Neural progenitor cell (in vitro differentiated cells): ENCODE results near the gene PTTG1IP. TPM values are rescaled to one million over a fixed set of nuclear protein-coding genes. Genes with fewer than 3 reads are reported as not detected.
A peak's percentile ranks its signal among the peaks of the same experiment; 100 is the strongest.

Experiments used
- DNase-seq: peaks from one replicate; pipeline ENCODE4 v3.0.0-alpha.2; 2016; ENCODE audit warnings: low spot score
- H2AFZ ChIP-seq: fragments of 200-600 bp; sonication (generic); replicated peaks from 2 replicates; pipeline ENCODE4 v1.6.1; 2016; ENCODE audit warnings: antibody characterized with exemption
- H3F3A ChIP-seq: fragments of 200-600 bp; sonication (generic); 2 replicates; pipeline ENCODE4 v1.6.1; 2016; ENCODE audit warnings: antibody characterized with exemption, low read depth
- H3K27ac ChIP-seq: fragments of 200-600 bp; sonication (generic); 2 replicates; pipeline ENCODE4 v1.5.1; 2016; ENCODE audit warnings: mild to moderate bottlenecking
- H3K27me3 ChIP-seq: fragments of 200-600 bp; sonication (generic); 2 replicates; pipeline ENCODE4 v1.6.1; 2016; ENCODE audit warnings: mild to moderate bottlenecking, moderate library complexity
- H3K36me3 ChIP-seq: fragments of 200-600 bp; sonication (generic); 2 replicates; pipeline ENCODE4 v1.5.1; 2016
- H3K4me1 ChIP-seq: fragments of 200-600 bp; sonication (generic); 2 replicates; pipeline ENCODE4 v1.6.1; 2016; ENCODE audit warnings: mixed run types
- H3K4me2 ChIP-seq: fragments of 200-600 bp; sonication (generic); 2 replicates; pipeline ENCODE4 v1.6.1; 2016
- H3K4me3 ChIP-seq: fragments of 200-600 bp; sonication (generic); 2 replicates; pipeline ENCODE4 v1.5.1; 2016
- H3K79me2 ChIP-seq: fragments of 200-600 bp; sonication (generic); 2 replicates; pipeline ENCODE4 v1.6.1; 2016; ENCODE audit warnings: low read depth
- H3K9ac ChIP-seq: fragments of 200-600 bp; sonication (generic); 2 replicates; pipeline ENCODE4 v1.6.1; 2016
- H3K9me3 ChIP-seq: fragments of 200-600 bp; sonication (generic); 2 replicates; pipeline ENCODE4 v1.5.1; 2016; ENCODE audit warnings: low read depth
- H4K20me1 ChIP-seq: fragments of 200-600 bp; sonication (generic); 2 replicates; pipeline ENCODE4 v1.6.1; 2016; ENCODE audit warnings: low read depth
- H3K27ac Mint-ChIP-seq: 3 replicates; pipeline ENCODE4 v1.8.0; 2021; ENCODE audit warnings: mixed read lengths
- H3K27me3 Mint-ChIP-seq: 2 replicates; pipeline ENCODE4 v1.8.0; 2022; ENCODE audit warnings: low read depth, mild to moderate bottlenecking, inconsistent platforms, moderate library complexity, mixed read lengths; ENCODE audit not compliant: insufficient read depth
- H3K36me3 Mint-ChIP-seq: 3 replicates; pipeline ENCODE4 v1.8.0; 2021; ENCODE audit warnings: mixed read lengths
- H3K4me1 Mint-ChIP-seq: 3 replicates; pipeline ENCODE4 v1.8.0; 2021; ENCODE audit warnings: mixed read lengths
- H3K4me3 Mint-ChIP-seq: 3 replicates; pipeline ENCODE4 v1.8.0; 2021; ENCODE audit warnings: mild to moderate bottlenecking, moderate library complexity, mixed read lengths
- H3K9me3 Mint-ChIP-seq: 3 replicates; pipeline ENCODE4 v1.8.0; 2020; ENCODE audit warnings: mixed read lengths
- CTCF ChIP-seq: fragments of 200-600 bp; sonication (generic); IDR thresholded peaks from 2 replicates; pipeline ENCODE4 v1.5.1; 2017; ENCODE audit warnings: antibody characterized with exemption, mild to moderate bottlenecking
- EZH2 ChIP-seq: fragments of 200-600 bp; sonication (generic); IDR thresholded peaks from 2 replicates; pipeline ENCODE4 v1.6.1; 2017; ENCODE audit warnings: antibody characterized with exemption, mild to moderate bottlenecking, moderate library complexity
- EZH2phosphoT487 ChIP-seq: fragments of 200-600 bp; sonication (generic); IDR thresholded peaks from 2 replicates; pipeline ENCODE4 v1.6.1; 2017; ENCODE audit warnings: antibody characterized with exemption
- total RNA-seq: library from RNA; depleted of rRNA; stranded (reverse); fragments of >200 nt; gene quantifications from 2 replicates; pipeline ENCODE4 v1.2.3, GENCODE V29; 2015; ENCODE audit warnings: low replicate concordance

Gene PTTG1IP
- total RNA-seq, 1 donor from 2014 or later = 162 TPM

- TF ChIP-seq EZH2 (no peak), CTCF (no peak), EZH2phosphoT487 (no peak)
- peaks cover 10% of the 10 kb centered on the region for H3K4me1 ChIP-seq
- no peaks in the 10 kb centered on the region for H3K36me3 ChIP-seq
- H4K20me1 ChIP-seq = no peaks in the 10 kb centered on the region
- H3K4me1 Mint-ChIP-seq = peaks cover 12% of the 10 kb centered on the region
- H3K9me3 ChIP-seq = no peaks in the 10 kb centered on the region
- peaks cover 14% of the 10 kb centered on the region for H3K27me3 Mint-ChIP-seq
- no peak for DNase-seq
- H3K4me3 ChIP-seq = no peak overlapping the region
- no peak overlapping the region for H3K4me3 Mint-ChIP-seq
- no peak overlapping the region for H3K27ac ChIP-seq
- H3K36me3 Mint-ChIP-seq = no peaks in the 10 kb centered on the region
- H3K4me2 ChIP-seq = no peak overlapping the region
- H3K79me2 ChIP-seq = no peaks in the 10 kb centered on the region
- H3F3A ChIP-seq = peaks cover 9% of the 10 kb centered on the region
- no peak overlapping the region for H3K9ac ChIP-seq
- no peaks in the 10 kb centered on the region for H3K27me3 ChIP-seq
- no peak overlapping the region for H2AFZ ChIP-seq
- H3K27ac Mint-ChIP-seq = no peak overlapping the region
- no peaks in the 10 kb centered on the region for H3K9me3 Mint-ChIP-seq
These were observed 24.6 kb upstream of the PTTG1IP start for GRCh38 chr21:44898011-44898488.

DNA sequence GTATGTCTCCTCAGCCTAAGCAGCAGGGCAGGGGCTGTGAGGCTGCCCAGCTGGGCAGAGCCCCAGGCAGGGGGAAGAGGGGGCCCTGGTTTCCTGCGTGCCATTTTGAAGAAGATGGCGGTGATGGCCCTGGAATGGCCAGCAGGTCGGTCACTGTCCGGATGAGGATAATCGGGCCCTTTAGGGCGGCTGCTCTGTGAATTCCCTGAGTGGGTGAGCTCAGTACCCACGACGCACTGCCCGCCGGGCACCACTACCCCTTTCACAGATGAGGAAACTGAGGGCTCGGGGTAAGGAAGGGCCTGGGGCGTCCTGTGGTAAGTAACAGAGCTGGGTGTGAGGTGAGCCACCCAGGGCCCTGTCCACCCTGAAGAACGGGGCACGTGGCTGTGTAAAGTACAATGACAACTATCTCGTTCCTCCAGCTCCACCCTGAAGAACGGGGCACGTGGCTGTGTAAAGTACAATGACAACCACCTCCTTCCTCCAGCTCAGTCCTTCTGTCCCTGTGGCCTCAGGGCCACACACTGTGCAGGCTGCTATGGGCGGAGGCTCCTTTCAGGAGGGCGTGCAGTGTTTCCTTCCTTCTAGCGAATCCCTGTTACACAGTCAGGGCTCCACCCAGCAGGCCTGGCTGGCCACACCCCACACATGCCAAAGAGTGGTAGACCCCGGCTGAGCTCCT is 24.0 kb upstream of the PTTG1IP start:
- H3F3A ChIP-seq = peaks cover 7% of the 10 kb centered on the region
- peaks cover 14% of the 10 kb centered on the region for H3K27me3 Mint-ChIP-seq
- no peaks in the 10 kb centered on the region for H3K79me2 ChIP-seq
- H4K20me1 ChIP-seq = no peaks in the 10 kb centered on the region
- no peak overlapping the region for H3K4me3 ChIP-seq
- no peak overlapping the region for H2AFZ ChIP-seq
- H3K4me2 ChIP-seq = no peak overlapping the region
- no peak overlapping the region for H3K27ac ChIP-seq
- no peak overlapping the region for H3K27ac Mint-ChIP-seq
- no peaks in the 10 kb centered on the region for H3K36me3 ChIP-seq
- no peaks in the 10 kb centered on the region for H3K9me3 ChIP-seq
- H3K9ac ChIP-seq = no peak overlapping the region
- peak; percentile 78 for DNase-seq
- H3K4me1 ChIP-seq = peaks cover 10% of the 10 kb centered on the region
- peaks cover 12% of the 10 kb centered on the region for H3K4me1 Mint-ChIP-seq
- no peak overlapping the region for H3K4me3 Mint-ChIP-seq
- H3K36me3 Mint-ChIP-seq = no peaks in the 10 kb centered on the region
- no peaks in the 10 kb centered on the region for H3K9me3 Mint-ChIP-seq
- H3K27me3 ChIP-seq = no peaks in the 10 kb centered on the region
- no peak for TF ChIP-seq CTCF
- no peak for TF ChIP-seq EZH2
- TF ChIP-seq EZH2phosphoT487 = no peak

GRCh38 chr21:44896561-44897286 is 23.2 kb upstream of the PTTG1IP start:
- H3K9me3 Mint-ChIP-seq = no peaks in the 10 kb centered on the region

More at GRCh38 chr21:44896561-44897286, 23.2 kb upstream of the PTTG1IP start:
- Histone ChIP-seq H3K9ac (no peak overlapping the region), H3K4me1 (peaks cover 10% of the 10 kb centered on the region), H3K36me3 (no peaks in the 10 kb centered on the region), H3K9me3 (no peaks in the 10 kb centered on the region), H3K27ac (no peak overlapping the region), H3K27me3 (no peaks in the 10 kb centered on the region), H3K4me3 (no peak overlapping the region), H3F3A (no peaks in the 10 kb centered on the region), H3K4me2 (no peak overlapping the region), H2AFZ (no peak overlapping the region), H3K79me2 (no peaks in the 10 kb centered on the region), H4K20me1 (no peaks in the 10 kb centered on the region)
- H3K27me3 Mint-ChIP-seq = peaks cover 14% of the 10 kb centered on the region
- TF ChIP-seq EZH2 = no peak
- no peak for TF ChIP-seq EZH2phosphoT487
- TF ChIP-seq CTCF = no peak
- no peak for DNase-seq
- no peak overlapping the region for H3K4me3 Mint-ChIP-seq
- H3K36me3 Mint-ChIP-seq = no peaks in the 10 kb centered on the region
- H3K27ac Mint-ChIP-seq = no peak overlapping the region
- H3K4me1 Mint-ChIP-seq = peaks cover 14% of the 10 kb centered on the region
